ENCODE measurements around the gene KCNJ15.
"Not testable (repeated sequence)": the region's sequence is repeated elsewhere in the genome, so short reads cannot be mapped to it uniquely, and the experiment has no call there.

KCNJ15 gene

GRCh38 chr21:38244885-38245869 lies 11.6 kb upstream of the KCNJ15 start:
- DNase-seq (ENCODE audit: low read depth in 2 of 2), result peak; percentile 90 to 92

DNA sequence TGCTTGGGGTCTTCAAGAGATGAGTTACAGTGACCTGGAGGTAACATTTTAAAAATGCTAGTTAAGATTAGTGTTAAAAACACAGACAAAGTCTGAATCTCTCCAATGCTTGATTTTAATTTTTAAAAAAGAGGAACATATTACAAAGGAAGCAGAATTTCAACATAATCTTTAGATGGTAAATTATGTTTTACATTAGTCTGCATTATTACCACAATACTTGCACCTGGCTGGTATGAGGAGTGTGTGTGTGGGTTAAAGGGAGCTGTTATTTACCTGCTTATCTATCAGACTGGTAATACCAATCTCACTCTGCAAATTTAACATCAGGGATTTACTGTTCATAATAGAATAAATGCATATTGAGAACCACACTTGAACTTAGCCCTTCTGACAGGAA lies 10.3 kb upstream of the KCNJ15 start:
- DNase-seq (ENCODE audit: low read depth in 2 of 2), result no peak

- DNase-seq (ENCODE audit: low read depth in 2 of 2), result not testable (repeated sequence)
Measured at GRCh38 chr21:38247054-38247453, 9.7 kb upstream of the KCNJ15 start.

GRCh38 chr21:38247738-38248510 lies 8.9 kb upstream of the KCNJ15 start:
- DNase-seq (ENCODE audit: low read depth in 2 of 2), result no peak

GRCh38 chr21:38249256-38249655 lies 7.5 kb upstream of the KCNJ15 start:
- DNase-seq (ENCODE audit: low read depth in 2 of 2), result no peak

DNA sequence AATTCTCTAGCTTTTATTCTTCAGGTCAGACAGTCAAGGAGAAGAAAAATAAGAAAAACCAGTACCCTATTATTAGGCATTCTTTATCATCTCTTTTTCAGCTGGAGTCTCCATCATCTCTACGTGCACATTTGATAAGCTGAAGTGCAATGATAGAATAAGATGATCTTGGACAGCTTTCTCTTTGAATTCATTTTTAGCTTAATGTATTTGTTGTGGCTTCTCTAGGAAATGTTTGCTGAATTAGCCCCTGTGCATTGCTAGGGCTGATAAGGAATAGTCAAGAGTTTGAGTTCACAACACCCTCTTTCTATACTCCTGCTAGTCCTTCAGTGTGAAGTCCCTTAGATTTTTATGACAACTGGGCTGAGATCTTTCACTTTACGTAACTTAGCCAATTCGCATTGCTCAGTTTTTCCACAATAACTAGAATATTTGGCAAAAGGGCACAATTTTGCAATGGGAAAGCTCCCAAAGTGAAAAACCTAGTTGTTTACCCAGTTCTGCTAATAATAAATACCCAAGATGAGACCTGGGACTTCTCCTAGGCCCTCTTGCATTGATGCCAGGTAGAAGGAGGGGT lies 7.0 kb upstream of the KCNJ15 start:
- no peak for DNase-seq (ENCODE audit: low read depth in 2 of 2)

- DNase-seq (ENCODE audit: low read depth in 2 of 2), result no peak
Measured at GRCh38 chr21:38250991-38251418, 5.8 kb upstream of the KCNJ15 start.

GRCh38 chr21:38254970-38255369 lies 1.8 kb upstream of the KCNJ15 start:
- DNase-seq (ENCODE audit: low read depth in 2 of 2), result no peak

DNA sequence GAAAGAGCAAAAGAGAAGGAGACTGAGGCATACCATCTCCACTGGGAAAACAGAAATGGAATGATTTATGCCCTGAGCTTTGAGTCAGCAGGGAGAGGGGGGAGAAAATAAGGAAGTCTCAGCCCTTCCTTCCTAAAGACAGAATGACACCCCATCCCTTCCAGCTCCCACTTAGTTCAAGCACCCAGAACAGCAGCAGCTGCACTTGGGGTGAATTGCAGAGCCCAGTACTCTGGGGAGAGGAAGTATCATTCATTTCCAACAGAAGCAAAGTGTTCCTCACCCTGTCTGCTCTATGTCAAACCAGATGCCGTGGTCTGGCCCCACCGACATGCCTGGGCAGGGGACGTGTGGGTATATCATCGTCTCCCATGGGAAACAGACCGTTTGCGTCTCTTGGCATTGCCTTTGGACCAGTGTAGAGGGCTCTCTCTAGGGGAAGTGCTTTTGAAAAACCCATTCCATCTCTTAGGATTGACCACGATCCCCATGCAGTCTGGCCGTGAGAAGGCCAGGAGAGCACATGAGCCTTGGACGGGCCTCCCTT lies 1.1 kb upstream of the KCNJ15 start:
- DNase-seq (ENCODE audit: low read depth in 2 of 2), result no peak

- no peak for DNase-seq (ENCODE audit: low read depth in 2 of 2)
Measured at GRCh38 chr21:38257667-38258066, 876 bp downstream of the KCNJ15 start.

DNA sequence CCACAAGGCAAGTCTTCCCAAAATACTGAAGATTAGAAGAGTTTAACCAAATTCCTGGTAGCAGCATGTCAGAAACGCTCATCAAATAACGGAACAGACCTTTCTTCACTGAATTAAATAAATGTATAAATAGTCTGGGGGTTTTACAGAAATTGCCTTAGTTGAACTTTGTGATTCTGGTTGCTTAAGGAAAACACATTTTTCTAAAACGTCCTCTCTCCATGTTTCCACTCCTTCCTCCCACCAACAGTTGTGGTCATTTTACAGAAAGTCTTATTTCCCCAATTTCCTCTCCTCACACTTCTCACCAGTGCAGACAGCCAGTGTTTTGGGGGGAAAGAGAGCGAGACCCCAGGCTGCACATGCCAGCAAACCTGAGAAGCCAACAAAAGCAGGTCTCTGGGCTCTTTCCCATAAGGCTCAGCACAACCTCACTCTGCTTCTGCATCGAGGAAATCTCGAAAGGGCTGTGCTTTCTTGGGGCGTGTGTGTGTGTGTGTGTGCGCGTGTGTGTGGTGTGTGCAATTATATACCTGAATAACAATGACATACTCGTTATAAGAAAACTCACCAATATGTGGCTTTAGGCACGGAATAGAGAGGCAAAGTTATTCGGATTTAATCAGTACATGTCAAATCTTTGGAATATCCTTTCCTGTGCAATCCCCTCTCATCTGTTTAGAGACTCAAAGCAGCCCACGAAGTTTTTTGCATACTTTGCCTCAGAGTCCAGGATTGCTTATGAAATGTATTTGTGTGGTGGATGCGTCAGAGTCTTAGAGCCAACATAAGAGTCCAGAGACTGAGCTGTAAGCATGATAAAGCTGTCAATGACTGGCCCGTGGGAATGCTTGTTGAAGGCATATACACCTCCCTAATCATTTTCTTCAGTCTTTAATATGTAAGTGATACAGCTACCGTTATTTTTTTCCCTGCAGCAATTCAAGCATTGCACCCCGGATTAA lies 2.0 kb downstream of the KCNJ15 start:
- peak; percentile 64 to 65 for DNase-seq (ENCODE audit: low read depth in 2 of 2)

DNA sequence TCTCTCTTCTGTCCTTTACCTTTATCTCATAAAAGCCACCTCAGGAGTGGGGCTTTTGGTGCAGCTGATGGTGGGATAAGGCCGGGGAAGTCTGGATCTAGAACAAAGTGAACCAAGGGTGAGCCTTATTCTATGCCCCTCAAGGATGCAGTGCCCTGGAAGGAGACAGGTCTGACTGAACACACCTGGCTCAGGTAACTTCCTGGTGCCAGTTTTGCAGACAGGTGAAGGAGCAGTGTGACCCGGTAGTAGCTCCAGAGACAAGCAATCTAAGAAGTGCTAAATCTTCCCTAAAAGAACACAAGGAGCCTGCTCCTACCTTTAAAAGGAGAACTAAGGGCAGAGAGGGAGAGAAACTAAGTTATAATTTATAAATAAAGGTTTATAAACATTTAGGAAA lies 2.9 kb downstream of the KCNJ15 start:
- no peak for DNase-seq (ENCODE audit: low read depth in 2 of 2)

DNA sequence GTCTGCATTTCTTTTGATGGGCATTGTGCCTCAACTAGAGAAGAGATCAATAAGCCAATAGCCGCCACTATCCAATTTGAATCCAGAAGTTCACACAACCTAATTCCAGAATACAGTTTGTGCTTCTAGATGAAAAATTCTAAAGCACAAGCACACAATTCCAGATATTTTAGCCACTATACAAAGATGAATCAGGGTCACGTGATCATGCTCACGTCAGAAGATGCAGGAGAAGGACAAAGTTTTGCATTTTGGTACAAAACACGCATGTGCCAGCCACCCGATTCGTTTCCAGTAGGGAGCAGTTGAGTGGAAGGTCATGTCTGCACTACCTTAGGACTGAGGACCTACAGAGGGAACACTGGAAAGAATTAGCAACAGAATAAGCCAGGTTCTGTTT lies 3.6 kb downstream of the KCNJ15 start:
- DNase-seq (ENCODE audit: low read depth in 2 of 2), result no peak

DNA sequence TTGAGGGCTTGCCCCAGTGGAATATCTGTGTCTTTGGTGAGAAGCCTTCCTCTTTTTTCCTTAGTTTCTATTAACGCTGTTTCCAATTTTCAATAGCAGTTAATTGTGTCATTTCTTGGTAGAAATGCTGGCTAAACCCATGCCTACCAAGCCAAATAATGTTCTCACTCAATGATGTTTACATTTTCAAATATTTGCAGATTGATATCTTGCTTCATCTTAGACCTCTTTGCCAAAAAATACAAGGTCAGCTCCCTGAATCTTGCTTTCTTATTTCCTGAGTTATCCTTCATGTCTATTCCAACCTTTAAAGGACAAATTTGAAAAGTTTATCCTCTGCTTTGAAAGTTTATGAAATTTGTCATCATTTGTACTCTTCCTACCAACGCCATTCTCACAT lies 5.1 kb downstream of the KCNJ15 start:
- no peak for DNase-seq (ENCODE audit: low read depth in 2 of 2)

DNA sequence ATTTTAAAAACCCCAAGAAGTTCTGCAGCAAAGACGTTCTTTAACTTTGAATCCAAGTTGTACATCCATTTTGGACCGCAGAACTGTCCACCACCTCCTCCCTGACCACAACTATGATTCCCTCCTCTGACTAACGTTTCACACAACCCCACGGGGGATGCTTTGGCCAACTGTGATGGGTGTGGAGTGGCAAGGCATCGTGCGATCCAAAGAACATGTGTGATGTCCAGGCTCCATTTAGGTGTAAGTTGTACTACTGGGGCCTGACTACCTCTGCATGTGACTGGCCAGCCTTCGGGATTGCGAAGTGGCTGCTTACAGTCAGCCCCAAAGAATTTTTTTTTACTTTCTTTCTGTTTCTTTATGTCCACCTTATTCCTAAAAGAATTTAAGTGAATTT lies 6.7 kb downstream of the KCNJ15 start:
- DNase-seq (ENCODE audit: low read depth in 2 of 2), result peak; percentile 62 to 67

DNA sequence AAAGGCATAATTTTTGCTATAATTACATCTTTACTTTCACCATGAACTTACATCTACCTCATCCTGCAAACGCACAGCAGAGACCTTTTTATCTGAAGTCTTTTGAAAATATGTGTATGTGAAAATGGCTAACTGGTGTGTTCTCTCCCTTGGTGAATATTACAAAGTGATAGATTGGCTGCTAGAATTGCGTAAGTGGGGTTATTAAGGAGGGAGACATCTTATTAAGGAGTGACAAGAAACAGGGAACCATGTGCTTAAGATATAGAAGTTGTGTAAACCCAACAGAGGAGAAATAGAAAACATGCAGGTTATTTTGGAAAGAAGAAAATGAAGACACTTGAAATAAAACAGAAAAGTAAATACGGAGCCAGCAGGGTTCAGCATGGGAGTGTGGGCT lies 7.8 kb downstream of the KCNJ15 start:
- no peak for DNase-seq (ENCODE audit: low read depth in 2 of 2)

GRCh38 chr21:38265166-38265565 lies 8.4 kb downstream of the KCNJ15 start:
- DNase-seq (ENCODE audit: low read depth in 2 of 2), result no peak

- DNase-seq (ENCODE audit: low read depth in 2 of 2), result no peak
Measured at GRCh38 chr21:38266732-38267131, 9.9 kb downstream of the KCNJ15 start.

DNA sequence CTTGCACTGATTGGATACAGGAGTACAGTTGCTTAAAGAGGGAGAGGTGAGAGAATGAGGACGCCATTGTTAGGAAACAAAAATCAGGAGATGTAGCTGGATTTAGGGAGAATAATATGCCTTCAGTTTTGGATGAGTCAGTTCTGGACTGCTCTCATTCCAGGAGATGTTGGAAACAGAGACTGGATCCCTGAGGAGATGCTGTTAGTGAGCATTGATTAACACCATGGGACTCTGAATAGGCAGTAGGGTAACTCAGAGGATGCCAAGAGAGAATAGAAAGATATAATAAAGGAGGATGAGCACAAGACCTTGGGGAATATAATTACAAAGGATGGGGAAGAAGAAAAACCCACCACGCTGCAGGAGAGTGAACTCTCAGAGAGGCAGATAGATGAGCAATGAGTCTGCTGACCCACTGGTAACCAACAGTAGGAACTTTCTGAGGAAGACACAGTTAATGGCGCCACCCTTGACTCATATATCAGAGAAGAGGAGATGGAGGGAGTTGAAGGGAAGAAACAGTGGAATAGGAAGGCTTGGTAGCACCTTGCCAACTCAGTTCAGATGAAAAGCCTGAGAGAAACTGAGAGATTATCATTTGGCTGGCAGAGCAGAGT lies 10.5 kb downstream of the KCNJ15 start:
- DNase-seq (ENCODE audit: low read depth in 2 of 2), result no peak
